Measurements from ENCODE around the gene ACSM6.

DNA sequence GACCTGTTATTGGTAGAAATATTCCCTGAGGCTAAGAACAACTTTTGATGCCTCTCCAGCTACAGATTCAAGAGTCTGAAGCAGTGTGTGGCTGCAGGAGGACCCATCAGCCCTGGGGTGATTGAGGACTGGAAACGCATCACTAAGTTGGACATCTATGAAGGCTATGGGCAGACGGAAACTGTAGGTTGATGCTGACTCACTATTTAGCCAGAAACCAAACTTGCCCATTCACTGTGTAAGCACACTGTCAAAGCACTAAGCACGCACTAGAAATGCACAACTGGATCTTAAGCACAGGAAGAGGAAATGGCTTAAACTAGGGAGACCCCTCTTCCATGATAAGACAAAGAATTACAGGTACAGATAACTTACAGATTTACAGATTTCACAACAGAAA lies 20.8 kb downstream of the ACSM6 start:
- TF ChIP-seq POLR2A (IDR thresholded peaks at IDR 0.05) (no peak), POLR2AphosphoS5 (IDR thresholded peaks at IDR 0.05) (no peak)
- TF ChIP-seq, protein P1, sequence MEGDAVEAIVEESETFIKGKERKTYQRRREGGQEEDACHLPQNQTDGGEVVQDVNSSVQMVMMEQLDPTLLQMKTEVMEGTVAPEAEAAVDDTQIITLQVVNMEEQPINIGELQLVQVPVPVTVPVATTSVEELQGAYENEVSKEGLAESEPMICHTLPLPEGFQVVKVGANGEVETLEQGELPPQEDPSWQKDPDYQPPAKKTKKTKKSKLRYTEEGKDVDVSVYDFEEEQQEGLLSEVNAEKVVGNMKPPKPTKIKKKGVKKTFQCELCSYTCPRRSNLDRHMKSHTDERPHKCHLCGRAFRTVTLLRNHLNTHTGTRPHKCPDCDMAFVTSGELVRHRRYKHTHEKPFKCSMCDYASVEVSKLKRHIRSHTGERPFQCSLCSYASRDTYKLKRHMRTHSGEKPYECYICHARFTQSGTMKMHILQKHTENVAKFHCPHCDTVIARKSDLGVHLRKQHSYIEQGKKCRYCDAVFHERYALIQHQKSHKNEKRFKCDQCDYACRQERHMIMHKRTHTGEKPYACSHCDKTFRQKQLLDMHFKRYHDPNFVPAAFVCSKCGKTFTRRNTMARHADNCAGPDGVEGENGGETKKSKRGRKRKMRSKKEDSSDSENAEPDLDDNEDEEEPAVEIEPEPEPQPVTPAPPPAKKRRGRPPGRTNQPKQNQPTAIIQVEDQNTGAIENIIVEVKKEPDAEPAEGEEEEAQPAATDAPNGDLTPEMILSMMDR (IDR thresholded peaks at IDR 0.05) = no peak

Data from breast epithelium (tissue), 3 donors.